ENCODE results near the gene SCIN.

The SCIN gene

GRCh38 chr7:12623885-12624498 is 53.5 kb downstream of the SCIN start:
- H3K9ac ChIP-seq (ENCODE audit: low read depth, low read length), result no peak overlapping the region
- no peaks in the 10 kb centered on the region for H3K9me3 ChIP-seq (ENCODE audit: control insufficient read depth, insufficient read depth, low read length)
- H3K4me1 ChIP-seq (ENCODE audit: control insufficient read depth, insufficient read depth, low read length), result no peaks in the 10 kb centered on the region
- no peak overlapping the region for H3K4me3 ChIP-seq (ENCODE audit: low read depth, low read length)
- H3K36me3 ChIP-seq (ENCODE audit: control insufficient read depth, insufficient read depth, low read length), result no peaks in the 10 kb centered on the region
- H3K27me3 ChIP-seq (ENCODE audit: control insufficient read depth, insufficient read depth, low read length), result no peaks in the 10 kb centered on the region

- H3K4me1 ChIP-seq (ENCODE audit: control insufficient read depth, insufficient read depth, low read length), result no peaks in the 10 kb centered on the region
- H3K36me3 ChIP-seq (ENCODE audit: control insufficient read depth, insufficient read depth, low read length), result no peaks in the 10 kb centered on the region
- H3K9me3 ChIP-seq (ENCODE audit: control insufficient read depth, insufficient read depth, low read length), result no peaks in the 10 kb centered on the region
- H3K27me3 ChIP-seq (ENCODE audit: control insufficient read depth, insufficient read depth, low read length), result no peaks in the 10 kb centered on the region
- no peak overlapping the region for H3K9ac ChIP-seq (ENCODE audit: low read depth, low read length)
- H3K4me3 ChIP-seq (ENCODE audit: low read depth, low read length), result no peak overlapping the region
These were observed 55.3 kb downstream of the SCIN start for GRCh38 chr7:12625836-12626235.

GRCh38 chr7:12629816-12630512 is 59.4 kb downstream of the SCIN start:
- Histone ChIP-seq H3K27me3 (ENCODE audit: control insufficient read depth, insufficient read depth, low read length) (no peaks in the 10 kb centered on the region), H3K9me3 (ENCODE audit: control insufficient read depth, insufficient read depth, low read length) (no peaks in the 10 kb centered on the region), H3K4me3 (ENCODE audit: low read depth, low read length) (no peak overlapping the region), H3K4me1 (ENCODE audit: control insufficient read depth, insufficient read depth, low read length) (no peaks in the 10 kb centered on the region), H3K9ac (ENCODE audit: low read depth, low read length) (no peak overlapping the region), H3K36me3 (ENCODE audit: control insufficient read depth, insufficient read depth, low read length) (no peaks in the 10 kb centered on the region)

GRCh38 chr7:12630513-12630819 is 59.9 kb downstream of the SCIN start:
- Histone ChIP-seq H3K27me3 (ENCODE audit: control insufficient read depth, insufficient read depth, low read length) (no peaks in the 10 kb centered on the region), H3K9me3 (ENCODE audit: control insufficient read depth, insufficient read depth, low read length) (no peaks in the 10 kb centered on the region), H3K4me3 (ENCODE audit: low read depth, low read length) (no peak overlapping the region), H3K9ac (ENCODE audit: low read depth, low read length) (no peak overlapping the region), H3K36me3 (ENCODE audit: control insufficient read depth, insufficient read depth, low read length) (no peaks in the 10 kb centered on the region), H3K4me1 (ENCODE audit: control insufficient read depth, insufficient read depth, low read length) (no peaks in the 10 kb centered on the region)

- Histone ChIP-seq H3K27me3 (ENCODE audit: control insufficient read depth, insufficient read depth, low read length) (no peaks in the 10 kb centered on the region), H3K36me3 (ENCODE audit: control insufficient read depth, insufficient read depth, low read length) (no peaks in the 10 kb centered on the region), H3K9me3 (ENCODE audit: control insufficient read depth, insufficient read depth, low read length) (no peaks in the 10 kb centered on the region), H3K4me1 (ENCODE audit: control insufficient read depth, insufficient read depth, low read length) (no peaks in the 10 kb centered on the region), H3K9ac (ENCODE audit: low read depth, low read length) (no peak overlapping the region), H3K4me3 (ENCODE audit: low read depth, low read length) (no peak overlapping the region)
These were observed 63.1 kb downstream of the SCIN start for GRCh38 chr7:12633582-12633981.

GRCh38 chr7:12635830-12636229 is 65.3 kb downstream of the SCIN start:
- H3K9me3 ChIP-seq (ENCODE audit: control insufficient read depth, insufficient read depth, low read length), result no peaks in the 10 kb centered on the region
- no peak overlapping the region for H3K4me3 ChIP-seq (ENCODE audit: low read depth, low read length)

GRCh38 chr7:12637328-12637727 is 66.8 kb downstream of the SCIN start:
- no peaks in the 10 kb centered on the region for H3K36me3 ChIP-seq (ENCODE audit: control insufficient read depth, insufficient read depth, low read length)
- no peaks in the 10 kb centered on the region for H3K4me1 ChIP-seq (ENCODE audit: control insufficient read depth, insufficient read depth, low read length)
- no peaks in the 10 kb centered on the region for H3K9me3 ChIP-seq (ENCODE audit: control insufficient read depth, insufficient read depth, low read length)
- H3K9ac ChIP-seq (ENCODE audit: low read depth, low read length), result no peak overlapping the region
- no peak overlapping the region for H3K4me3 ChIP-seq (ENCODE audit: low read depth, low read length)
- no peaks in the 10 kb centered on the region for H3K27me3 ChIP-seq (ENCODE audit: control insufficient read depth, insufficient read depth, low read length)

More at GRCh38 chr7:12635830-12636229, 65.3 kb downstream of the SCIN start:
- H3K27me3 ChIP-seq (ENCODE audit: control insufficient read depth, insufficient read depth, low read length), result no peaks in the 10 kb centered on the region
- H3K4me1 ChIP-seq (ENCODE audit: control insufficient read depth, insufficient read depth, low read length), result no peaks in the 10 kb centered on the region
- H3K36me3 ChIP-seq (ENCODE audit: control insufficient read depth, insufficient read depth, low read length), result no peaks in the 10 kb centered on the region
- H3K9ac ChIP-seq (ENCODE audit: low read depth, low read length), result no peak overlapping the region

GRCh38 chr7:12637819-12638592 is 67.5 kb downstream of the SCIN start:
- H3K27me3 ChIP-seq (ENCODE audit: control insufficient read depth, insufficient read depth, low read length), result no peaks in the 10 kb centered on the region
- no peaks in the 10 kb centered on the region for H3K4me1 ChIP-seq (ENCODE audit: control insufficient read depth, insufficient read depth, low read length)
- no peaks in the 10 kb centered on the region for H3K9me3 ChIP-seq (ENCODE audit: control insufficient read depth, insufficient read depth, low read length)
- no peak overlapping the region for H3K9ac ChIP-seq (ENCODE audit: low read depth, low read length)
- no peaks in the 10 kb centered on the region for H3K36me3 ChIP-seq (ENCODE audit: control insufficient read depth, insufficient read depth, low read length)
- H3K4me3 ChIP-seq (ENCODE audit: low read depth, low read length), result no peak overlapping the region

GRCh38 chr7:12638851-12639456 is 68.4 kb downstream of the SCIN start:
- H3K4me3 ChIP-seq (ENCODE audit: low read depth, low read length), result no peak overlapping the region
- no peak overlapping the region for H3K9ac ChIP-seq (ENCODE audit: low read depth, low read length)
- no peaks in the 10 kb centered on the region for H3K27me3 ChIP-seq (ENCODE audit: control insufficient read depth, insufficient read depth, low read length)
- H3K4me1 ChIP-seq (ENCODE audit: control insufficient read depth, insufficient read depth, low read length), result no peaks in the 10 kb centered on the region
- H3K9me3 ChIP-seq (ENCODE audit: control insufficient read depth, insufficient read depth, low read length), result no peaks in the 10 kb centered on the region
- no peaks in the 10 kb centered on the region for H3K36me3 ChIP-seq (ENCODE audit: control insufficient read depth, insufficient read depth, low read length)

- no peak overlapping the region for H3K9ac ChIP-seq (ENCODE audit: low read depth, low read length)
- H3K4me1 ChIP-seq (ENCODE audit: control insufficient read depth, insufficient read depth, low read length), result no peaks in the 10 kb centered on the region
- H3K27me3 ChIP-seq (ENCODE audit: control insufficient read depth, insufficient read depth, low read length), result no peaks in the 10 kb centered on the region
- H3K36me3 ChIP-seq (ENCODE audit: control insufficient read depth, insufficient read depth, low read length), result no peaks in the 10 kb centered on the region
- no peaks in the 10 kb centered on the region for H3K9me3 ChIP-seq (ENCODE audit: control insufficient read depth, insufficient read depth, low read length)
- no peak overlapping the region for H3K4me3 ChIP-seq (ENCODE audit: low read depth, low read length)
These were observed 70.0 kb downstream of the SCIN start for GRCh38 chr7:12640299-12641096.

- no peak overlapping the region for H3K9ac ChIP-seq (ENCODE audit: low read depth, low read length)
- no peaks in the 10 kb centered on the region for H3K27me3 ChIP-seq (ENCODE audit: control insufficient read depth, insufficient read depth, low read length)
- H3K4me1 ChIP-seq (ENCODE audit: control insufficient read depth, insufficient read depth, low read length), result peaks cover 3% of the 10 kb centered on the region
These were observed 70.7 kb downstream of the SCIN start for GRCh38 chr7:12641196-12641595.

More at GRCh38 chr7:12641196-12641595, 70.7 kb downstream of the SCIN start:
- Histone ChIP-seq H3K9me3 (ENCODE audit: control insufficient read depth, insufficient read depth, low read length) (no peaks in the 10 kb centered on the region), H3K4me3 (ENCODE audit: low read depth, low read length) (no peak overlapping the region), H3K36me3 (ENCODE audit: control insufficient read depth, insufficient read depth, low read length) (no peaks in the 10 kb centered on the region)

All from iPS-15b (cell line).